H9 (cell line): Measurements from ENCODE around the gene MICU1. TPM values are rescaled to one million over a fixed set of nuclear protein-coding genes. Genes with fewer than 3 reads are reported as not detected.

Experiments used
- DNase-seq: peaks from one replicate; pipeline ENCODE4 v3.0.0-alpha.2; 2017
- H2AFZ ChIP-seq: one replicate; pipeline ENCODE4 v1.6.1; 2013; ENCODE audit warnings: mild to moderate bottlenecking, low read length, control low read depth, moderate library complexity
- H2AK5ac ChIP-seq: 2 replicates; pipeline ENCODE4 v1.6.1; 2013; ENCODE audit warnings: low read length, control low read depth, mixed read lengths; ENCODE audit not compliant: insufficient read length
- H2BK120ac ChIP-seq: one replicate; pipeline ENCODE4 v1.6.1; 2013; ENCODE audit warnings: low read depth, mild to moderate bottlenecking, low read length, control low read depth, inconsistent platforms; ENCODE audit not compliant: poor library complexity, severe bottlenecking
- H2BK12ac ChIP-seq: 2 replicates; pipeline ENCODE4 v1.6.1; 2013; ENCODE audit warnings: low read length, control low read depth, mixed read lengths, low read depth; ENCODE audit not compliant: insufficient read length
- H2BK15ac ChIP-seq: 2 replicates; pipeline ENCODE4 v1.6.1; 2013; ENCODE audit warnings: low read depth, low read length, control low read depth
- H2BK20ac ChIP-seq: one replicate; pipeline ENCODE4 v1.6.1; 2013; ENCODE audit warnings: low read depth, mild to moderate bottlenecking, low read length, control low read depth, inconsistent platforms; ENCODE audit not compliant: poor library complexity, severe bottlenecking
- H2BK5ac ChIP-seq: 2 replicates; pipeline ENCODE4 v1.6.1; 2013; ENCODE audit warnings: low read length, control low read depth, mixed read lengths; ENCODE audit not compliant: insufficient read length
- H3K14ac ChIP-seq: 2 replicates; pipeline ENCODE4 v1.6.1; 2013; ENCODE audit warnings: low read length, control low read depth; ENCODE audit not compliant: insufficient read depth
- H3K18ac ChIP-seq: 2 replicates; pipeline ENCODE4 v1.6.1; 2013; ENCODE audit warnings: low read depth, mild to moderate bottlenecking, mixed read lengths, low read length, control low read depth; ENCODE audit not compliant: insufficient read length
- H3K23ac ChIP-seq: 2 replicates; pipeline ENCODE4 v1.6.1; 2013; ENCODE audit warnings: low read length, control low read depth, mixed read lengths, low read depth; ENCODE audit not compliant: insufficient read length
- H3K23me2 ChIP-seq: 2 replicates; pipeline ENCODE4 v1.6.1; 2013; ENCODE audit warnings: low read depth, mild to moderate bottlenecking, mixed read lengths, low read length, control low read depth; ENCODE audit not compliant: insufficient read length, poor library complexity, severe bottlenecking
- H3K27ac ChIP-seq: 2 replicates; pipeline ENCODE4 v1.5.1; 2013; ENCODE audit warnings: low read length, control low read depth, mixed read lengths, low read depth; ENCODE audit not compliant: insufficient read length
- H3K27me3 ChIP-seq: 2 replicates; pipeline ENCODE4 v1.6.1; 2013; ENCODE audit warnings: low read length, control low read depth, inconsistent platforms; ENCODE audit not compliant: insufficient read depth
- H3K4ac ChIP-seq: 2 replicates; pipeline ENCODE4 v1.6.1; 2013; ENCODE audit warnings: low read depth, mild to moderate bottlenecking, control low read depth, inconsistent platforms, low read length, moderate library complexity
- H3K4me1 ChIP-seq: 2 replicates; pipeline ENCODE4 v1.6.1; 2013; ENCODE audit warnings: low read length, control low read depth, inconsistent platforms; ENCODE audit not compliant: insufficient read depth
- H3K4me2 ChIP-seq: 2 replicates; pipeline ENCODE4 v1.6.1; 2013; ENCODE audit warnings: low read length, control low read depth, mixed read lengths; ENCODE audit not compliant: insufficient read length, insufficient read depth
- H3K56ac ChIP-seq: 2 replicates; pipeline ENCODE4 v1.6.1; 2013; ENCODE audit warnings: low read depth, mild to moderate bottlenecking, mixed read lengths, low read length, control low read depth; ENCODE audit not compliant: insufficient read length
- H3K79me1 ChIP-seq: 2 replicates; pipeline ENCODE4 v1.6.1; 2013; ENCODE audit warnings: low read depth, mild to moderate bottlenecking, moderate library complexity, low read length, control low read depth, inconsistent platforms; ENCODE audit not compliant: insufficient read depth, poor library complexity, severe bottlenecking
- H3K79me2 ChIP-seq: 2 replicates; pipeline ENCODE4 v1.6.1; 2013; ENCODE audit warnings: low read length, control low read depth, inconsistent platforms; ENCODE audit not compliant: insufficient read depth
- H3K9ac ChIP-seq: 2 replicates; pipeline ENCODE4 v1.6.1; 2013; ENCODE audit warnings: low read length, control low read depth, mixed read lengths; ENCODE audit not compliant: insufficient read length; ENCODE audit errors: extremely low read depth
- H3K9me3 ChIP-seq: one replicate; pipeline ENCODE4 v1.6.1; 2013; ENCODE audit warnings: low read depth, low read length, inconsistent platforms; ENCODE audit not compliant: control insufficient read depth
- H3T11ph ChIP-seq: one replicate; pipeline ENCODE4 v1.6.1; 2013; ENCODE audit warnings: mild to moderate bottlenecking, low read length, control low read depth, inconsistent platforms
- H4K20me1 ChIP-seq: one replicate; pipeline ENCODE4 v1.6.1; 2013; ENCODE audit not compliant: control insufficient read depth, insufficient read length, insufficient read depth
- H4K5ac ChIP-seq: 2 replicates; pipeline ENCODE4 v1.6.1; 2013; ENCODE audit warnings: low read depth, mild to moderate bottlenecking, mixed read lengths, low read length, control low read depth; ENCODE audit not compliant: insufficient read length
- H4K8ac ChIP-seq: replicated peaks from 2 replicates; pipeline ENCODE4 v1.6.1; 2013; ENCODE audit warnings: low read length, control low read depth, mixed read lengths, low read depth; ENCODE audit not compliant: insufficient read length
- H4K91ac ChIP-seq: 2 replicates; pipeline ENCODE4 v1.6.1; 2013; ENCODE audit warnings: low read depth, mild to moderate bottlenecking, moderate library complexity, mixed read lengths, low read length, control low read depth; ENCODE audit not compliant: insufficient read length
- H3K27ac Mint-ChIP-seq, 3 experiments: 2 replicates in 2 of 3; 3 replicates in 1 of 3; pipeline ENCODE4 v1.8.0; 2020 to 2021; ENCODE audit warnings: mixed read lengths in 3 of 3, mild to moderate bottlenecking in 1 of 3, moderate library complexity in 1 of 3
- H3K27me3 Mint-ChIP-seq: 2 replicates; pipeline ENCODE4 v1.8.0; 2021; ENCODE audit warnings: low read depth, mild to moderate bottlenecking, moderate library complexity, mixed read lengths
- H3K36me3 Mint-ChIP-seq, 3 experiments: 2 replicates in 2 of 3; 3 replicates in 1 of 3; pipeline ENCODE4 v1.8.0; 2020 to 2021; ENCODE audit warnings: low read depth in 3 of 3, mixed read lengths in 3 of 3; ENCODE audit not compliant: insufficient read depth in 1 of 3
- H3K4me1 Mint-ChIP-seq, 2 experiments: 2 replicates each; pipeline ENCODE4 v1.8.0; 2020; ENCODE audit warnings: mixed read lengths in 2 of 2
- H3K4me3 Mint-ChIP-seq, 2 experiments: 2 replicates in 1 of 2; 3 replicates in 1 of 2; pipeline ENCODE4 v1.8.0; 2020 to 2021; ENCODE audit warnings: mild to moderate bottlenecking in 2 of 2, mixed read lengths in 2 of 2, moderate library complexity in 1 of 2
- H3K9me3 Mint-ChIP-seq, 2 experiments: 2 replicates in 1 of 2; 3 replicates in 1 of 2; pipeline ENCODE4 v1.8.0; 2020; ENCODE audit warnings: mild to moderate bottlenecking in 2 of 2, mixed read lengths in 2 of 2, moderate library complexity in 1 of 2
- CTCF ChIP-seq: fragments of 200-600 bp; sonication (generic); conservative IDR thresholded peaks from 3 replicates; pipeline ENCODE4 v1.8.0; 2021; ENCODE audit warnings: antibody characterized with exemption, mild to moderate bottlenecking
- WGBS: extraction: QIAGEN DNeasy Blood & Tissue Kit; methylation state at CpG from one replicate; pipeline ENCODE4 v1.1.7; 2013; ENCODE audit warnings: missing lambda C conversion rate, low lambda C conversion rate, mixed read lengths; ENCODE audit not compliant: insufficient read length; ENCODE audit errors: extremely low coverage; 5-methylcytosine and 5-hydroxymethylcytosine counted together
- total RNA-seq: library from RNA; stranded (reverse); gene quantifications from 2 replicates; pipeline ENCODE4 v1.2.1, GENCODE V29; 2021

Gene MICU1
- total RNA-seq, 1 experiment from 2014 or later: 33.2 TPM

- Histone ChIP-seq H4K5ac (no peak overlapping the region), H3K4ac (no peak overlapping the region), H2AK5ac (no peak overlapping the region), H3K18ac (no peak overlapping the region), H3K4me2 (no peak overlapping the region), H2BK120ac (no peak overlapping the region), H3K14ac (no peak overlapping the region), H3K79me2 (no peaks in the 10 kb centered on the region), H2BK20ac (no peak overlapping the region), H3K9ac (no peak overlapping the region), H3K56ac (no peak overlapping the region), H4K91ac (no peak overlapping the region), H3T11ph (no peak overlapping the region), H3K27ac (no peak overlapping the region), H4K20me1 (no peaks in the 10 kb centered on the region), H3K79me1 (no peaks in the 10 kb centered on the region), H2BK15ac (no peak overlapping the region), H2BK12ac (no peak overlapping the region), H4K8ac (no peak overlapping the region), H3K9me3 (no peaks in the 10 kb centered on the region), H3K4me1 (no peaks in the 10 kb centered on the region), H3K27me3 (no peaks in the 10 kb centered on the region), H2BK5ac (no peak overlapping the region), H3K23me2 (no peaks in the 10 kb centered on the region), H2AFZ (no peak overlapping the region), H3K23ac (no peak overlapping the region)
- no peaks in the 10 kb centered on the region for H3K9me3 Mint-ChIP-seq
- no peaks in the 10 kb centered on the region for H3K36me3 Mint-ChIP-seq
- no peaks in the 10 kb centered on the region for H3K27me3 Mint-ChIP-seq
- no peak for DNase-seq
- WGBS: no CpG with 5 or more reads among the region's 3 CpGs
- TF ChIP-seq CTCF: no peak
- H3K4me1 Mint-ChIP-seq: no peaks in the 10 kb centered on the region
- no peak overlapping the region for H3K4me3 Mint-ChIP-seq
- no peak overlapping the region for H3K27ac Mint-ChIP-seq
Measured at GRCh38 chr10:72523932-72524396, 101.9 kb downstream of the MICU1 start.
